Activated naive CD8-positive, alpha-beta T cell treated with anti-CD3 and anti-CD28 coated beads, Interleukin-2, amount 50 U/mL, for 24 hours (primary cell): ENCODE data around the gene CPNE5.
A peak's percentile ranks its signal among the peaks of the same experiment; 100 is the strongest.

ENCODE experiments used
- ATAC-seq: fragments of 150-1000 bp; cut with Tn5 transposase; one replicate; pipeline ENCODE4 v1.10.0; 2021
- DNase-seq: peaks from one replicate; pipeline ENCODE4 v3.0.0; 2021
- H3K27ac Mint-ChIP-seq: one replicate; pipeline ENCODE4 v1.8.0; 2021; ENCODE audit warnings: mild to moderate bottlenecking, mixed read lengths
- H3K27me3 Mint-ChIP-seq: one replicate; pipeline ENCODE4 v1.8.0; 2021; ENCODE audit warnings: mixed read lengths
- H3K36me3 Mint-ChIP-seq: one replicate; pipeline ENCODE4 v1.8.0; 2021; ENCODE audit warnings: low read depth, mixed read lengths
- H3K4me1 Mint-ChIP-seq: one replicate; pipeline ENCODE4 v1.8.0; 2021; ENCODE audit warnings: mixed read lengths
- H3K4me3 Mint-ChIP-seq: one replicate; pipeline ENCODE4 v1.8.0; 2021; ENCODE audit warnings: mild to moderate bottlenecking, moderate library complexity, mixed read lengths
- H3K9me3 Mint-ChIP-seq: one replicate; pipeline ENCODE4 v1.8.0; 2021; ENCODE audit warnings: mixed read lengths

The CPNE5 gene

GRCh38 chr6:36838896-36839748 lies at the start of gene CPNE5:
CPNE5 (minus strand) TSS chr6:36839444; CDS start chr6:36839377, 67 bp downstream.
- peak within 1 kb of the TSS; percentile 23 for H3K4me3 Mint-ChIP-seq
- no peak within 1 kb of the TSS for H3K27ac Mint-ChIP-seq
- ATAC-seq (no peak), DNase-seq (no peak)
- no peaks in the 10 kb centered on the region for H3K9me3 Mint-ChIP-seq
- H3K27me3 Mint-ChIP-seq: peaks cover 36% of the 10 kb centered on the region
- no peaks in the 10 kb centered on the region for H3K36me3 Mint-ChIP-seq
- H3K4me1 Mint-ChIP-seq: peaks cover 14% of the 10 kb centered on the region

- Mint-ChIP-seq H3K27me3 (no peaks in the 10 kb centered on the region), H3K36me3 (peaks cover 2% of the 10 kb centered on the region), H3K4me3 (no peak overlapping the region), H3K9me3 (no peaks in the 10 kb centered on the region), H3K27ac (no peak overlapping the region), H3K4me1 (peaks cover 32% of the 10 kb centered on the region)
- DNase-seq (no peak), ATAC-seq (no peak)
Measured at GRCh38 chr6:36888115-36888643, 48.9 kb upstream of the CPNE5 start.

- H3K4me1 Mint-ChIP-seq: peaks cover 32% of the 10 kb centered on the region
- H3K4me3 Mint-ChIP-seq: peak overlapping the region; percentile 91
- peak overlapping the region; percentile 90 for H3K27ac Mint-ChIP-seq
- no peaks in the 10 kb centered on the region for H3K27me3 Mint-ChIP-seq
- DNase-seq: no peak
- H3K9me3 Mint-ChIP-seq: no peaks in the 10 kb centered on the region
- peaks cover 2% of the 10 kb centered on the region for H3K36me3 Mint-ChIP-seq
- ATAC-seq: no peak
Measured at GRCh38 chr6:36886950-36887618, 47.8 kb upstream of the CPNE5 start.

GRCh38 chr6:36885461-36886401 lies 46.5 kb upstream of the CPNE5 start, which contains the start of gene C6orf89:
C6orf89 (plus strand) TSS chr6:36885952; CDS start chr6:36899445, 13,493 bp downstream.
- ATAC-seq: peak; percentile 100
- Mint-ChIP-seq H3K27me3 (no peaks in the 10 kb centered on the region), H3K4me3 (peak within 1 kb of the TSS; percentile 91), H3K36me3 (no peaks in the 10 kb centered on the region), H3K4me1 (peaks cover 32% of the 10 kb centered on the region), H3K9me3 (no peaks in the 10 kb centered on the region), H3K27ac (peak within 1 kb of the TSS; percentile 90)
- DNase-seq: peak; percentile 96

- no peak for ATAC-seq
- peaks cover 32% of the 10 kb centered on the region for H3K4me1 Mint-ChIP-seq
- no peak overlapping the region for H3K4me3 Mint-ChIP-seq
- DNase-seq: no peak
- H3K36me3 Mint-ChIP-seq: no peaks in the 10 kb centered on the region
- no peaks in the 10 kb centered on the region for H3K9me3 Mint-ChIP-seq
- no peaks in the 10 kb centered on the region for H3K27me3 Mint-ChIP-seq
- peak overlapping the region; percentile 3 for H3K27ac Mint-ChIP-seq
Measured at GRCh38 chr6:36884610-36885009, 45.4 kb upstream of the CPNE5 start.

GRCh38 chr6:36875250-36875633 lies 36.0 kb upstream of the CPNE5 start:
- DNase-seq (no peak), ATAC-seq (no peak)
- Mint-ChIP-seq H3K27me3 (no peaks in the 10 kb centered on the region), H3K27ac (peak overlapping the region; percentile 100), H3K4me3 (peak overlapping the region; percentile 96), H3K36me3 (peaks cover 34% of the 10 kb centered on the region), H3K9me3 (no peaks in the 10 kb centered on the region), H3K4me1 (peaks cover 48% of the 10 kb centered on the region)

- peaks cover 53% of the 10 kb centered on the region for H3K4me1 Mint-ChIP-seq
- DNase-seq (peak; percentile 82), ATAC-seq (peak; percentile 84)
- peaks cover 39% of the 10 kb centered on the region for H3K36me3 Mint-ChIP-seq
- H3K4me3 Mint-ChIP-seq: peak within 1 kb of the TSS; percentile 96
- no peaks in the 10 kb centered on the region for H3K9me3 Mint-ChIP-seq
- no peaks in the 10 kb centered on the region for H3K27me3 Mint-ChIP-seq
- H3K27ac Mint-ChIP-seq: peak within 1 kb of the TSS; percentile 100
Measured at GRCh38 chr6:36874443-36875249, 35.4 kb upstream of the CPNE5 start, which contains the start of gene PPIL1. PPIL1 (minus strand) TSS chr6:36874803; CDS start chr6:36874772, 31 bp downstream.

GRCh38 chr6:36873612-36874442 lies 34.6 kb upstream of the CPNE5 start:
- Mint-ChIP-seq H3K9me3 (no peaks in the 10 kb centered on the region), H3K27me3 (no peaks in the 10 kb centered on the region), H3K27ac (peak overlapping the region; percentile 100), H3K4me1 (peaks cover 58% of the 10 kb centered on the region), H3K4me3 (peak overlapping the region; percentile 96), H3K36me3 (peaks cover 44% of the 10 kb centered on the region)
- ATAC-seq: no peak
- DNase-seq: no peak

GRCh38 chr6:36873115-36873514 lies 33.9 kb upstream of the CPNE5 start:
- peak overlapping the region; percentile 96 for H3K4me3 Mint-ChIP-seq
- H3K27ac Mint-ChIP-seq: peak overlapping the region; percentile 100
- H3K9me3 Mint-ChIP-seq: no peaks in the 10 kb centered on the region
- no peak for DNase-seq
- H3K4me1 Mint-ChIP-seq: peaks cover 59% of the 10 kb centered on the region
- ATAC-seq: no peak
- peaks cover 48% of the 10 kb centered on the region for H3K36me3 Mint-ChIP-seq
- no peaks in the 10 kb centered on the region for H3K27me3 Mint-ChIP-seq

GRCh38 chr6:36871686-36872085 lies 32.4 kb upstream of the CPNE5 start:
- H3K4me1 Mint-ChIP-seq: peaks cover 69% of the 10 kb centered on the region
- ATAC-seq: no peak
- no peak for DNase-seq
- H3K27me3 Mint-ChIP-seq: no peaks in the 10 kb centered on the region
- no peak overlapping the region for H3K27ac Mint-ChIP-seq
- no peak overlapping the region for H3K4me3 Mint-ChIP-seq
- peaks cover 61% of the 10 kb centered on the region for H3K36me3 Mint-ChIP-seq
- no peaks in the 10 kb centered on the region for H3K9me3 Mint-ChIP-seq

GRCh38 chr6:36867471-36868224 lies 28.4 kb upstream of the CPNE5 start:
- DNase-seq (no peak), ATAC-seq (no peak)
- H3K4me1 Mint-ChIP-seq: peaks cover 59% of the 10 kb centered on the region
- H3K27ac Mint-ChIP-seq: no peak overlapping the region
- H3K9me3 Mint-ChIP-seq: no peaks in the 10 kb centered on the region
- no peaks in the 10 kb centered on the region for H3K27me3 Mint-ChIP-seq
- H3K4me3 Mint-ChIP-seq: no peak overlapping the region
- H3K36me3 Mint-ChIP-seq: peaks cover 75% of the 10 kb centered on the region

- no peak overlapping the region for H3K4me3 Mint-ChIP-seq
- no peaks in the 10 kb centered on the region for H3K9me3 Mint-ChIP-seq
- H3K4me1 Mint-ChIP-seq: peaks cover 45% of the 10 kb centered on the region
- H3K27ac Mint-ChIP-seq: no peak overlapping the region
- ATAC-seq (no peak), DNase-seq (no peak)
- no peaks in the 10 kb centered on the region for H3K27me3 Mint-ChIP-seq
- H3K36me3 Mint-ChIP-seq: peaks cover 69% of the 10 kb centered on the region
Measured at GRCh38 chr6:36865835-36866234, 26.6 kb upstream of the CPNE5 start.
